Measurements from ENCODE around the gene PHF3.

GRCh38 chr6:63757826-63758225 lies 122.2 kb downstream of the PHF3 start:
- TF ChIP-seq GATA2 (IDR thresholded peaks at IDR 0.05; ENCODE audit: low read depth, low read length) = no peak
- no peak for TF ChIP-seq GATA3 (IDR thresholded peaks at IDR 0.05; ENCODE audit: low read depth, low read length)

Measured in SH-SY5Y (cell line).